GM18909 (cell line): Measurements from ENCODE around the gene ANP32A.
"Not testable (repeated sequence)": the region's sequence is repeated elsewhere in the genome, so short reads cannot be mapped to it uniquely, and the experiment has no call there.

Source experiments
- ATAC-seq: cut with Tn5 transposase; IDR thresholded peaks from one replicate; pipeline ENCODE4 v1.9.1; 2021; ENCODE audit warnings: mild to moderate bottlenecking; ENCODE audit not compliant: unreplicated experiment, poor library complexity

Gene ANP32A

DNA sequence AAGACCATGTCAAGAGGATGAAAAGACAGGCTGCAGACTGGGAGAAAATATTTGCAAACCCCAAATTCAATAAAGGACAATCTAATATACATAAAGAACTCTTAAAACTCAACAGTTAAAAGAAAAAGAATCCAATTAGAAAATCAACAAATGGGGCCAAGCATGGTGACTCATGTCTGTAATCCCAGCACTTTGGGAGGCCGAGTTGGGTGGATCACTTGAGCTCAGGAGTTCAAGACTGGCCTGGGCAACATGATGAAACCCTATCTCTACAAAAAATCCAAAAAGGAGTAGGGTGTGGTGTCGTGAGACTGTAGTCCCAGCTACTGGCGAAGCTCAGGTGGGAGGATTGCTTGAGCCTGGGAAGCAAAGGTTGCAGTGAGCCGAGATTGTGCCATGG lies 57.6 kb downstream of the ANP32A start:
- ATAC-seq, result no peak

DNA sequence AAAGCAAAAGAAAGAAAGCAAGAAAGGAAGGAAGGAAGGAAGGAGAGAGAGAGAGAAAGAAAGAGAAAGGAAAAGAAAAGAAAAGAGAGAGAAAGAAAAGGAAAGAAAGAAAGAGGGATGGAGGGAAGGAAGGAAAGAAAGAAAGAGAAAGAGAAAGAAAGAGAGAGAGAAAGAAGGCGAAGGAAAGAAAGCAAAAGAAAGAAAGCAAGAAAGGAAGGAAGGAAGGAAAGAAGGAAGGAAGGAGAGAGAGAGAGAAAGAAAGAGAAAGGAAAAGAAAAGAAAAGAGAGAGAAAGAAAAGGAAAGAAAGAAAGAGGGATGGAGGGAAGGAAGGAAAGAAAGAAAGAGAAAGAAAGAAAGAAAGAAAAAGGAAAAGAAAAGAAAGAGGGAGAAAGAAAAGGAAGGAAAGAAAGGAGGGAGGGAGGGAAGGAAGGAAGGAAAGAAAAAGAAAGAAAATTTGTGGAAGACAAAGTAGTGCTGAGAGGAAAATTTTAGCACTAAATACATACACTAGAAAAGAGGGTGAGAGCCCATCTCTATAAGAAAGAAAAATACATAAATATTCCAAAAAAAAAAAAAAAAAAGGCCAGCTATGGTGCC lies 60.6 kb downstream of the ANP32A start:
- ATAC-seq, result not testable (repeated sequence)

DNA sequence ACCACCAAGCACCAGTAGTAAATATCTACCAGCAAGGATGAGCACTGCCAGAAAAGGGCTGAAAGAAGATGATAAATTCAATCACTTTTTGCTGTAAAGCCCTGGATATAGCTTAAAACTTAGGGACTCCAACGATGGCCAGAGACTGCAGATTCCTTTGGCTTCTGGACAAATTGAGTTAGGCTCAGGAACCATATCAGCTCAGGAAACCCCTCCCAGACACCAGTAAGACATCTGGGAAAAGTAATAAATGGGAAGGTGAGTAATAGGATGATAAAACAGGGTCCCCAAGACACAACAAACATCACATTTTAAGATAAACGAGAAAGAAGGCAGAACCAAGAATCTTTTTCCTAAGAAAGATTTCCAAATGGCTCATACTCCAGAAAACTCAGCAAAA lies 65.0 kb downstream of the ANP32A start:
- no peak for ATAC-seq

DNA sequence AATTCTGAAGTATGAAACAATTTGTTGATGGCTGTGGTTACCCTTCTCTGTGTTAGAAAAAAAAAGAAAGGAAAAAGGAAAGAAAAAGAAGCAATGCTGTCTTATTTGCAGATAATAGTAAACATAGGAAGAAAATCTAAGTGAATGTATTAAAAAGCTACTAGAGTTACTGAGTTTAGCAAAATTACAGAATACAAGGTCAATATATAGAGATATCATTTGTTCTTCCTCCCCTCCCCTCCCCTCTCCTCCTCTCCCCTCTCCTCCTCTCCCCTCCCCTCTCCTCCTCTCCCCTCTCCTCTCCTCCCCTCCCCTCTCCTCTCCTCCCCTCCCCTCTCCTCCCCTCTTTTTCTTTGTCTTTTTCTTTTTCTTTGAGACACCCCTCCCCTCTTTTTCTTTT lies 69.1 kb downstream of the ANP32A start:
- no peak for ATAC-seq

DNA sequence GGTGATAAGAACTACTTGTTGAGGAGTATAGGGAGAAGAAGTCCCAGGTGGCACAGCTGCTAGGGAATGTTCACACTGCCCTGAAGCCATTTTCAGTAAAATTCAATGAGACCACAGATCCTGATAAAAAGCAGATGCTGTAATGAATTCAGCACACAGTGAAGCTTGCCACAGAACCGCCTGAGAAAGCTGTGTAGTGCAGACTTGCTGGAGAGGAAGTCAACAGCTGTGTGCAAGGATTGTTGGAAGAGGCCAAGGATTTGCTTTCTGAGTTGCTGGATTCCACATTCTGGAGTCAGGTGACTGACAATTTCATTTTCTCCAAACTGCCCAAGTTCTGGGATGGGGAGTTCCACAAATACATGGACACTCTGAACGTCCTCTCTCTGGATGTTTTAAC lies 70.9 kb downstream of the ANP32A start:
- ATAC-seq, result no peak

DNA sequence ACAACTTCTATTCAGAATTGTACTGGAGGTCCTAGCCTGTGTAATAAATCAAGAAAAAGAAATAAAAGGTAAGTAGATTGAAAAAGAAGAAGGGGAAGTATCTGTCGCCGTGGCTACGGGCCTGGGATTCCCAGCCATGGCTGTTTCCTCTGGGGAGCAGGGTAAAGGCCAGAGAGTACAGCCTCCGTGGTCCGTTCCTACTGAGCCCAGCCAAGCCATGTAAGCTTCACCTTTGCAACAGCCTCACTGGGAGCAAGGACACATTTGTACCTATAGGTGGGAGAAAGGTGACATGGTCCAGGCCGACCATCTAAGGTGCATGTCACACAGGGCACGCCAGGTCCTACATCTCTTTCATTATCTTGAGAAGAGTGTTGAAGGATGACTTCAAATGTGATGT lies 71.3 kb downstream of the ANP32A start:
- ATAC-seq, result no peak

DNA sequence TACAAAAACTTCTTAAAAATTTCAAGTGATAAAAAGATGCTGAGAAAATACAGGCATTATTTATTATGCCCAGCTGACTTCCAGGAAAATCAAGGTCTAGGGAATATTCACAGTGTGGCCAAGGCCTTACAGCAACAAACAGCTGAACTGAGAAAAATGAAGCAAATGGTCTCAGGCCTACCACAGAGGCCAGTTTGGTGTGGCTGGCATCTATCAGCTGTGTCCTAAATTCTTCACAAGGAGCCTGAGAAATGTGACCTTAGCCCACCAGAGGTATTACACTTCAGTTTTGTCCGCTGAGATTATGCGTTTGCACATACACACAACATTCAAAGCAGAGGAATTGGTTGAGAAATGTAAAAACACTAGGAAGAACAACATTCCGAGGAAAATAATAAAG lies 77.4 kb downstream of the ANP32A start:
- no peak for ATAC-seq

DNA sequence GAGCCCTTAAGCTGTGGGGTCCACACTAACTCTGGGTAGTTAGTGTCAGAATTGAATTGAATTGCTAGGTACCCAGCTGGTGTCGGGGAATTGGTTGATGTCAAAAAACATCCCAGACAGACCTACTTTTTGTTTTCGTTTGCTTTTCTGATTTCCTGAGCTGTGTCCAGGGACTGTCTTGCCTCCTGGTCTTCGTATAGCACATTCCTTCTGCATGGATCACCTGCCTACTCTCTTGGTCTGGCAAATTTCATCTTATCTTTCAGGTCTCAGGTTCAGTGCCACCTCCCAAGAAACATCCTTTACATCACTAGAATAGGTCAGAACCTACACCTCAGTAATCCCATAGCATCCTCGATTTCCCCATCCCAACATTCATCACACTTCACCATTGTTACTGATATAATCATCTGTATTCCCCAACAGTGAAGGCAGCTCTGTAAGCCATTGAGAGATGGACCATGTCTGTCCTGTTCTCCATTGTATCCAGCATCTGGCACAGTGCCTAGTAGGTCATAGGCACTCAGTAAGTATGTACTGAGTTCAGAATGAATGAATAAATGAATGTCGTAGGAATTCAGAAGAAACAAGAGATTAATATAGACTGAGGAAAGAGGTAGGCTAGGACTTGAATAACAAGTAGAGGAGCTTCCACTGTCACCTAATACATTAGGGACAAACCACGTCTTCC lies 81.2 kb downstream of the ANP32A start:
- ATAC-seq, result no peak

DNA sequence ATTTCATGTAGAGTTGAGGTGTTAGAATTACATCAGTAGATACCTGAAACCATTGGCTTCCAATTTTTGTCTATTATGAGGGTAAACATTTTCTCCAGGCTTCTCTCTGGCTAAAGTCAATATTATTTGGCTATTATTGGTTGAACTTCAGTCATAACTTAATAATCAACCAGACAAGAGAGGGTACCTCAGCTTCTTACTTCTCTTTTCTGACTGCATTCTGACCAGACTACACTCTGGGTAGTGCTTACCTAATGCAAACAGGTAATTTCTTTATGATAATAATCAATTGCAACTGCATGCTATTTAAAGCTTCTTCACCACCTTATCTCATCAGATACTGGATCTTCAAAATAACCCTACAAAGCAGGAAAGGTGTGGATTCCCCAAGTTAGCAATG lies 85.1 kb downstream of the ANP32A start:
- no peak for ATAC-seq

DNA sequence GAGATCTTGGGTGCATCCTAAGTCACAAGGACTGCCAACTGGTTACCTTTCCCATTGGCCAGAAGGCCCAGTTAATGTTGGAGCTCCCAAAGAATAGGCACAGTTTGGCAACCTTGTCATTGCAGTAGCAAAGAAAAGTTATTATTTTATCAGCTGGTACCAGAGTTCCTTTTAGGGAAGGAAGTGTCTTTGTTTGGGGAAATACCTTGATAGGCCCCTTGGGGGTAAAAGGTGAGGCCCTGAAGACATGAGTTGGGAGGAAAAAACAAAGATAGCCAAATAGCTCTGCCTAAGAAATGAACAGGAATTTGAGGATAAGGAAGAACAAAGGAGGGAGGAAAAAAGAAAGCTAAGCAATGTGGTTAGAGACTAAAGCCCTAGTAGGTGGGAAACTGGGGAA lies 85.8 kb downstream of the ANP32A start:
- no peak for ATAC-seq

DNA sequence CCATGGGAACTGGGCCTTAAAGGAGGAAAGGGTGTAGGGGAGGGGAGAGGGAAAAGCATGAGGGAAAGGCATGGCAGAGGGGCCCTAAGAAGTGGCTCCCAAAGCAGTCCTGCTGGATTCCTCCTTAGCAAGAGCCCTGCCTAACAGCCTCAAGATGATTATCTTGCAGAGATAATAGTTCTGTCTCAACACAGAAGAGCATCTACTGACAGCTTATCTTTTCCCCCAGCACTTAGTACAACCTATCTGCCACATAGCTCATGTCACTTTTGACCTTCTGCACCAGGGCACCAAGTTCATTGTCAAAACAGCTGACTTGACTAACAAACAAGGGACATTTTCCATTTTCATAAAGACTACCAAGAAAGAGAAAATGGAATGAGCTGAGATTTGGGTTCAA lies 86.3 kb downstream of the ANP32A start:
- no peak for ATAC-seq

DNA sequence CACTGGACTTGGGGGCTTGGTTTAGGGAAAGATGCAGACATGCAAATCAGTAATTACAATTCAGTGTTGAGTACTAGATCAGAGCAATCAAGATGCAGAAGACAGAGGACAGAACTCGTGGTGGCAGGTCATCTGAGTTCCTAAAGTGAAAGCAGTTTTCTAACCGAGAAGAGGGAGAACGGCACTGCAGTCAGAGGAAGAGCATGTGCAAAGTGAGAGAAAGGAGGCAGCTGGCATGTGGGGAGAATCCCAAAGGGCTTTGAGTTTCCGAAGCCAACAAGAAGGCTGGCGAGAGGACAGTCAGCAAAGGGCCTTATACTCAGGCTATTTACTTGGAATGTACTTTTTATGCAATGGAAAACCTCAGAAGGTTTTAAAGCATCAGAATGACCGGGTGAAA lies 87.0 kb downstream of the ANP32A start:
- no peak for ATAC-seq

DNA sequence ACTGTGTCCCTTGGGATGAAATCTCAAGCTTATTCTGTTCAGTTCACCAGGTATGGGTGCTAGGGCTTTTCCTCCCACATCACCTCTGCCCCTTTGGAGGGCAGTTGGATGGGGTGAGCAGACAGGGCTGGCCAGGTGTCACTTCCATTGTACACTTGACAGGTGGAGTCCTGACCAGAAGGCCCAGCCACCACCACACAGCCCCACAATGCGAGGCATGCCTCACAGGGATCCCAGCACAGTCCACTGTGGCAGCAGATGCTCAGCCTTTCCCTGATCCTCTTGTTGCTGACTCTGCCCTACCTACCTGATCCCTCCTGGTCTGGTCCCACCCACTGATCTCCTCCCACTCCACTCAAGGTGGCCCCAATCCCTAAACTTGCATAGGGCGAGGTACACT lies 88.2 kb downstream of the ANP32A start:
- ATAC-seq, result no peak

DNA sequence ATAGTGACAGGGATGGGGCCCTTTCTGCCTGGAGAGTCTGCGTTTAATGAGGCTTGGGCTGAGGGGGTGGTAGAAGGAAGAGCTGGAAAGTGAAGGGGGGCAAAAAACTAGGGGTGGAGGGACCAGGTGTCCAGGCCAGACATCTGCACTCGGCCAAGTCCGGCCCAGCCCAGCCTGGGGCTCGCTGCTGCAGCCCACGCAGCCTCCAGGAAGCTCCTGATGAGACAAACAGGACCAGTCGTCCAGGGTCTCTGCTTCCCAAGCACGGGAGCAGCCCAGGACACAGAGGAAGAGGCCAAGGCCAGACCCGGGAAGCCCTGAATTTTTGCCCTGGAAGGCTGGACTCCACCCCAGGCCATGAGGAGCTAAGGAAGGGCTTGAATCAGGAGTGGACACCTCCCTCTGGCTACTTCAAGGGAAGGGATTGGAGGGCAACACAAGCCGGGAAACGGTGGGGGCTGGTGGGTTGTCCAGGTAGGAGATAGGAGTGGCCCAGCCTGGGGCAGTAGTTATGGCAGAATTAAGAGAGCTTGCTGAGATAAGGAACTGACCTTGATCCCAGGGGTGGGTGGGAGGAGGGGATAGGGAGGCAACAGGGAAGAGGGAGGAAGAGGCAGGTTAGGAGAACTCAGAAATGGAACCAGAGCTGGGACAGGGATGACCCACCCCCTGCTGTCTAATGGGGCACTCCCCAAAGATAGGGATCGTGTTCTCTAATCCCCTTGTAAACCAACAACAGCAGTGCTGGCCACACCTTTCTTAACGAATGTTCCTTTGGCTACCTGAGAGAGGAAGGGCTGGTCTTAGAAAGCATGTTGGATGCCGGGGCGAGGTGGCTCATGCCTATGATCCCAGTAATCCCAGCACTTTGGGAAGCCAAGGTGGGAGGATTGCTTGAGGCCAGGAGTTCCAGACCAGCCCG lies 89.5 kb downstream of the ANP32A start:
- no peak for ATAC-seq

DNA sequence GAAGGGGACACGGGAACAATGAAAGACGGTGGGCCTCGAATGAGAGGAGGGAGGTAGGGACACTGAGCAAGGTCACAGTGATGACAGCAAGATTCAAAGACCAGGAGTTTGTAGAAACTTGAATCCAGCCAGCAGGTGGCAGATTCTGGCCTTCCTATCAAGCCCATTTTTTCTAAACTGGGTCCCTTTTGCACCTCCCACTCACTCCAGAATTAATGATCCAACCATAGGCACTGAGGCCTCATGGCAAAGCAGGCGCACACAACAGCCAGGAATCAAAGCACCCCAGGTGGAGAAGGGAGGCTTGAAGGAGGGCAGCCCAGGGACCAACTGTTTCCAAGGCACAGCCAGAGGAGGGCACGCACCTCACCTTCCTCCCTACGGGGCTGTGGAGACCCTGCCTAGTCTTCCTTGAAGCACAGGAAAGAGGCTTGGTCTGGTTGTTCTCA lies 90.2 kb downstream of the ANP32A start:
- ATAC-seq, result no peak

DNA sequence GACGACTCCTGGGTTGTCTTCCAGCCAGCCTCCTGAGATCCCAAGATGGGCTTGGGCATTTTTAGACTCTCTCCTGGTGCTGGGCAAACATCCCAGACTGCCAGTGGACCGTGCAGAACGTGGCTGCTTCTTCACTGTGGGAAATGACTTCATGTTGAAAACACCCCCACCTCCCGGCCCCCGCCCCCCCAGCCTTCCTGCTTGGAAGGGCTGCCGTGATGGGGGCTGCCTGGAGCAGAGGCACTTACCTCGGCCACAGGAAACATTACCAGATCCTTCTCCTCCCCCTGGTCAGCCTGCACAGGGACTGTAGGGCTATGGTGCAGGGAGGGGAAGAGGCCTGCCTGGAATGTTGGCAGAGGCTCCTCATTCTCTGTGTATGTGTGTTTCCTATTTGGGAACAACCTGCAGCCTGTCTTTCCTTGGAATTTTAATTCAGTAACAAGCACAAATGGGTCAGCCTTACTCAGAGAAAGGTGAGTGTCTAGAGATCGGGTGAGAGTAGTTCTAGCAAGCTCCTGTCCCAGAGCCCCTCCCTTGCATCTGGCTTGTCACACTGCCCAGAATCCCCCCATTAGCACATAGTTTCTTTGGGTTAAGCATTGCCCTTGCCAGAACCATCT lies 90.8 kb downstream of the ANP32A start:
- no peak for ATAC-seq
